ENCODE measurements around the gene SPDEF.

- no peak for TF ChIP-seq CTCF (IDR thresholded peaks at IDR 0.05)
- no peak for TF ChIP-seq POLR2A (IDR thresholded peaks at IDR 0.05)
- no peak for TF ChIP-seq EP300 (IDR thresholded peaks at IDR 0.05)
- no peak for TF ChIP-seq POLR2AphosphoS5 (IDR thresholded peaks at IDR 0.05)
Measured at GRCh38 chr6:34525431-34526175, 30.5 kb downstream of the SPDEF start.
